ENCODE data around the gene HTR3D. TPM values are rescaled to one million over a fixed set of nuclear protein-coding genes. Genes with fewer than 3 reads are reported as not detected.

HTR3D gene, protein sequence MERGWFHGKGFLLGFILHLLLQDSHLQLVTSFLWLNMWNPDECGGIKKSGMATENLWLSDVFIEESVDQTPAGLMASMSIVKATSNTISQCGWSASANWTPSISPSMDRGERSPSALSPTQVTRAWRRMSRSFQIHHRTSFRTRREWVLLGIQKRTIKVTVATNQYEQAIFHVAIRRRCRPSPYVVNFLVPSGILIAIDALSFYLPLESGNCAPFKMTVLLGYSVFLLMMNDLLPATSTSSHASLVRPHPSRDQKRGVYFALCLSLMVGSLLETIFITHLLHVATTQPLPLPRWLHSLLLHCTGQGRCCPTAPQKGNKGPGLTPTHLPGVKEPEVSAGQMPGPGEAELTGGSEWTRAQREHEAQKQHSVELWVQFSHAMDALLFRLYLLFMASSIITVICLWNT
- total RNA-seq (2013; cell fraction: nucleolus; rRNA removed) = not detected in 2 replicates
- not detected in 2 replicates for total RNA-seq (2014; rRNA removed)
- total RNA-seq (2014; rRNA removed; fragmentation: Illumina TruSeq; extraction: Trizol) = not detected in 2 replicates
- total RNA-seq (2021) = not detected in 2 replicates
- polyA plus RNA-seq (2011; ENCODE audit: low read depth) = not detected
- polyA plus RNA-seq (2011; rRNA removed) = not detected in 2 replicates
- not detected in 2 replicates for polyA plus RNA-seq (2011; cell fraction: cytosol; rRNA removed)
- polyA plus RNA-seq (2011; cell fraction: nucleus; rRNA removed) = not detected in 2 replicates
- polyA plus RNA-seq (2012) = not detected in 2 replicates
- not detected in 2 replicates for polyA plus RNA-seq (2014; fragmentation: Illumina TruSeq; extraction: Trizol)
- not detected for polyA plus RNA-seq (2014; fragmentation: Nextera tagmentation; extraction: Ambion mirVana)
- polyA plus RNA-seq (2014; rRNA removed) = not detected in 2 replicates
- not detected for polyA plus RNA-seq (2016; fragmentation: Nextera tagmentation; extraction: Ambion mirVana)
- not detected in 2 replicates for polyA minus RNA-seq (2011; rRNA and poly(A)+ RNA removed)
- not detected in 2 replicates for polyA minus RNA-seq (2011; cell fraction: cytosol; rRNA and poly(A)+ RNA removed)
- polyA minus RNA-seq (2011; cell fraction: nucleus; rRNA and poly(A)+ RNA removed) = not detected in 2 replicates
- Bru-seq, nascent RNA = not detected
- not detected for BruChase-seq, experiment 1, labeled RNA remaining after a 6-hour chase
- BruChase-seq, experiment 2, labeled RNA remaining after a 2-hour chase = not detected
- long read RNA-seq, experiment 1 = 0 reads
- long read RNA-seq, experiment 2 = 0 reads

DNA sequence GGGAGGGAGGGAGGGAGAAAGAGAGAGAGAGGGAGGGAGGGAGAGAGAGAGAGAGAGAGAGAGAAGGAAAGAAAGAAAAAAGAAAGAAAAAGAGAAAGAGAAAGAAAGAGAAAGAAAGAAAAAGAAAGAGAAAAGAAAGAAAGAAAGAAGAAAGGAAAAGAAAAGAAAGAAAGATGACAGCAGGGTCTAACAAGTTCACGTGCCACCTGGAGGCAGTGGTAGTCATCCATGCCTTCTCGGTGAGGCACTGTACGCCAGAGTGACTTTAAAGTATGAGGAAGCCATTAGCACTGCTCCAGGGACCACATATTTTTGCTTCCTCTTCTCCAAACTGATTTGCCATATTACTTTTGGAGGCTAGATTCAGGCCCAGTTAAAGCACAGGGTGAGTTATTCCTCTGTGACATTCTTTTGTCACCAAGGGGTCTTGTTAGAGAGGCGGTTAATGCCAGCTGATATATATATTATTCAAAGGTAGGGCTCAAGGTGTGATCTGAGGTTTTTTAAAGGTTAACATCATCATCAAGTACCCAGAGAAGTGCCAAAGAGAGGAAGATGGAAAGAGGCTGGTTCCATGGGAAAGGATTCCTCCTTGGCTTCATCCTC is at the start of gene HTR3D:
TSS of gene HTR3D (plus strand) at position 556 of the 606 bp plus-strand sequence. CDS start at position 556, 0 bp downstream.
- Histone ChIP-seq H3K27ac (ENCODE audit: control insufficient read depth, insufficient read depth) (no peak within 1 kb of the TSS), H3K36me3 (ENCODE audit: control insufficient read depth in 2 of 2, insufficient read depth in 2 of 2, low read length in 1 of 2) (no peaks in the 10 kb centered on the region), H3K4me2 (ENCODE audit: control insufficient read depth, insufficient read depth) (no peak within 1 kb of the TSS), H2AFZ (ENCODE audit: control insufficient read depth, low read depth, low read length) (no peak within 1 kb of the TSS), H3K9me3 (replicated peaks; ENCODE audit: control insufficient read depth, insufficient read depth, low read length) (no peaks in the 10 kb centered on the region), H4K20me1 (ENCODE audit: control insufficient read depth, insufficient read depth) (no peaks in the 10 kb centered on the region), H3K4me3 (no peak within 1 kb of the TSS), H3K27me3 (replicated peaks in 1 of 2; ENCODE audit: control insufficient read depth in 2 of 2, insufficient read depth in 2 of 2, low read length in 1 of 2) (peaks cover 0 to 5% of the 10 kb centered on the region in 2 experiments; a peak in 1 of 4 replicates), H3K79me2 (ENCODE audit: control insufficient read depth, insufficient read depth, low read length) (no peaks in the 10 kb centered on the region), H3K4me1 (ENCODE audit: control insufficient read depth, insufficient read depth, low read length) (no peaks in the 10 kb centered on the region), H3K9ac (ENCODE audit: control insufficient read depth, insufficient read depth, low read length) (no peak within 1 kb of the TSS)
- ATAC-seq (no peak), FAIRE-seq (no peak), DNase-seq (ENCODE audit: low read depth, low spot score) (no peak)
- intact Hi-C loops (cut with micrococcal nuclease; ENCODE audit: unreplicated experiment) (no loop called here), in situ Hi-C loops (cut with MboI) (no loop called here)
- POLR2A ChIA-PET = no interaction called here
- SMC1A ChIA-PET (ENCODE audit: uncharacterized antibody, unreplicated experiment) = no interaction called here
- CTCF ChIA-PET = interaction anchor here (0.9 kb wide), 1 partner anchor 11 kb away, joined by 3 read pairs; no protein-coding TSS in a partner anchor
- RAD21 ChIA-PET (ENCODE audit: unreplicated experiment) = no interaction called here
- 34% methylated on average over 4 of the region's 4 CpGs for WGBS (ENCODE audit: insufficient coverage, insufficient replicate concordance, low lambda C conversion rate, missing lambda C conversion rate)
- no TSS peak for BruUV-seq (replicated peaks)
- TF ChIP-seq RELA (IDR thresholded peaks at IDR 0.05; ENCODE audit: borderline replicate concordance, partially characterized antibody) (no peak), WRNIP1 (IDR thresholded peaks at IDR 0.05; ENCODE audit: borderline replicate concordance, low read depth, low read length) (no peak), SP1 (IDR thresholded peaks at IDR 0.05; ENCODE audit: low read depth, low read length) (no peak), MEF2A (IDR thresholded peaks at IDR 0.05; ENCODE audit: insufficient read depth, low read depth, low read length) (no peak), NRF1 (conservative IDR thresholded peaks at IDR 0.05; ENCODE audit: low read depth, low read length) (no peak), CHD1 (IDR thresholded peaks at IDR 0.05; ENCODE audit: low read depth, low read length) (no peak), NFIC (IDR thresholded peaks at IDR 0.05; ENCODE audit: low read depth, low read length) (no peak), SRF (IDR thresholded peaks at IDR 0.05; ENCODE audit: low read depth in 2 of 2, low read length in 2 of 2) (no peak), BMI1 (IDR thresholded peaks at IDR 0.05; ENCODE audit: borderline replicate concordance) (no peak), HDAC2 (IDR thresholded peaks at IDR 0.05) (no peak), STAT1 (conservative IDR thresholded peaks at IDR 0.05) (no peak)
- TF ChIP-seq, protein P1, sequence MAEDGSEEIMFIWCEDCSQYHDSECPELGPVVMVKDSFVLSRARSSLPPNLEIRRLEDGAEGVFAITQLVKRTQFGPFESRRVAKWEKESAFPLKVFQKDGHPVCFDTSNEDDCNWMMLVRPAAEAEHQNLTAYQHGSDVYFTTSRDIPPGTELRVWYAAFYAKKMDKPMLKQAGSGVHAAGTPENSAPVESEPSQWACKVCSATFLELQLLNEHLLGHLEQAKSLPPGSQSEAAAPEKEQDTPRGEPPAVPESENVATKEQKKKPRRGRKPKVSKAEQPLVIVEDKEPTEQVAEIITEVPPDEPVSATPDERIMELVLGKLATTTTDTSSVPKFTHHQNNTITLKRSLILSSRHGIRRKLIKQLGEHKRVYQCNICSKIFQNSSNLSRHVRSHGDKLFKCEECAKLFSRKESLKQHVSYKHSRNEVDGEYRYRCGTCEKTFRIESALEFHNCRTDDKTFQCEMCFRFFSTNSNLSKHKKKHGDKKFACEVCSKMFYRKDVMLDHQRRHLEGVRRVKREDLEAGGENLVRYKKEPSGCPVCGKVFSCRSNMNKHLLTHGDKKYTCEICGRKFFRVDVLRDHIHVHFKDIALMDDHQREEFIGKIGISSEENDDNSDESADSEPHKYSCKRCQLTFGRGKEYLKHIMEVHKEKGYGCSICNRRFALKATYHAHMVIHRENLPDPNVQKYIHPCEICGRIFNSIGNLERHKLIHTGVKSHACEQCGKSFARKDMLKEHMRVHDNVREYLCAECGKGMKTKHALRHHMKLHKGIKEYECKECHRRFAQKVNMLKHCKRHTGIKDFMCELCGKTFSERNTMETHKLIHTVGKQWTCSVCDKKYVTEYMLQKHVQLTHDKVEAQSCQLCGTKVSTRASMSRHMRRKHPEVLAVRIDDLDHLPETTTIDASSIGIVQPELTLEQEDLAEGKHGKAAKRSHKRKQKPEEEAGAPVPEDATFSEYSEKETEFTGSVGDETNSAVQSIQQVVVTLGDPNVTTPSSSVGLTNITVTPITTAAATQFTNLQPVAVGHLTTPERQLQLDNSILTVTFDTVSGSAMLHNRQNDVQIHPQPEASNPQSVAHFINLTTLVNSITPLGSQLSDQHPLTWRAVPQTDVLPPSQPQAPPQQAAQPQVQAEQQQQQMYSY (CRISPR knock-in tag; IDR thresholded peaks at IDR 0.05) = no peak
- TF ChIP-seq, protein P2, sequence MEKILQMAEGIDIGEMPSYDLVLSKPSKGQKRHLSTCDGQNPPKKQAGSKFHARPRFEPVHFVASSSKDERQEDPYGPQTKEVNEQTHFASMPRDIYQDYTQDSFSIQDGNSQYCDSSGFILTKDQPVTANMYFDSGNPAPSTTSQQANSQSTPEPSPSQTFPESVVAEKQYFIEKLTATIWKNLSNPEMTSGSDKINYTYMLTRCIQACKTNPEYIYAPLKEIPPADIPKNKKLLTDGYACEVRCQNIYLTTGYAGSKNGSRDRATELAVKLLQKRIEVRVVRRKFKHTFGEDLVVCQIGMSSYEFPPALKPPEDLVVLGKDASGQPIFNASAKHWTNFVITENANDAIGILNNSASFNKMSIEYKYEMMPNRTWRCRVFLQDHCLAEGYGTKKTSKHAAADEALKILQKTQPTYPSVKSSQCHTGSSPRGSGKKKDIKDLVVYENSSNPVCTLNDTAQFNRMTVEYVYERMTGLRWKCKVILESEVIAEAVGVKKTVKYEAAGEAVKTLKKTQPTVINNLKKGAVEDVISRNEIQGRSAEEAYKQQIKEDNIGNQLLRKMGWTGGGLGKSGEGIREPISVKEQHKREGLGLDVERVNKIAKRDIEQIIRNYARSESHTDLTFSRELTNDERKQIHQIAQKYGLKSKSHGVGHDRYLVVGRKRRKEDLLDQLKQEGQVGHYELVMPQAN (conservative IDR thresholded peaks at IDR 0.05) = no peak
- TF ChIP-seq, protein P3, sequence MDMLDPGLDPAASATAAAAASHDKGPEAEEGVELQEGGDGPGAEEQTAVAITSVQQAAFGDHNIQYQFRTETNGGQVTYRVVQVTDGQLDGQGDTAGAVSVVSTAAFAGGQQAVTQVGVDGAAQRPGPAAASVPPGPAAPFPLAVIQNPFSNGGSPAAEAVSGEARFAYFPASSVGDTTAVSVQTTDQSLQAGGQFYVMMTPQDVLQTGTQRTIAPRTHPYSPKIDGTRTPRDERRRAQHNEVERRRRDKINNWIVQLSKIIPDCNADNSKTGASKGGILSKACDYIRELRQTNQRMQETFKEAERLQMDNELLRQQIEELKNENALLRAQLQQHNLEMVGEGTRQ (IDR thresholded peaks at IDR 0.05; ENCODE audit: borderline replicate concordance, low read depth, low read length) = no peak
